Measurements from ENCODE around the gene CALML6.
A peak's percentile ranks its signal among the peaks of the same experiment; 100 is the strongest.

Gene CALML6

GRCh38 chr1:1874901-1875300 is 40.2 kb upstream of the CALML6 start (continued):
- TF ChIP-seq PRDM2 (tag by site-specific recombination; IDR thresholded peaks at IDR 0.05; ENCODE audit: borderline replicate concordance): no peak
- no peak for TF ChIP-seq ZNF394 (tag by site-specific recombination; IDR thresholded peaks at IDR 0.05; ENCODE audit: borderline replicate concordance)
- no peak for TF ChIP-seq ZNF24 (tag by site-specific recombination; IDR thresholded peaks at IDR 0.05)
- TF ChIP-seq ZNF184 (tag by site-specific recombination; IDR thresholded peaks at IDR 0.05): no peak
- TF ChIP-seq ZSCAN18 (tag by site-specific recombination; IDR thresholded peaks at IDR 0.05): no peak
- TF ChIP-seq ZNF677 (tag by site-specific recombination; IDR thresholded peaks at IDR 0.05): peak; percentile 72

GRCh38 chr1:1875932-1876331 is 39.1 kb upstream of the CALML6 start:
- H3K4me1 ChIP-seq (ENCODE audit: control insufficient read depth, insufficient read depth, low read length): no peaks in the 10 kb centered on the region; the same call in 1 of the 2 replicates
- TF ChIP-seq WT1 (tag by site-specific recombination; IDR thresholded peaks at IDR 0.05) (no peak), ZNF302 (tag by site-specific recombination; IDR thresholded peaks at IDR 0.05; ENCODE audit: low read depth) (no peak), ZBTB49 (tag by site-specific recombination; IDR thresholded peaks at IDR 0.05; ENCODE audit: low read depth) (no peak), TSHZ1 (tag by site-specific recombination; IDR thresholded peaks at IDR 0.05; ENCODE audit: borderline replicate concordance) (no peak), ZBTB11 (tag by site-specific recombination; conservative IDR thresholded peaks at IDR 0.05; ENCODE audit: low read depth) (no peak), ZNF280C (tag by site-specific recombination; IDR thresholded peaks at IDR 0.05) (no peak), ZNF18 (tag by site-specific recombination; IDR thresholded peaks at IDR 0.05) (no peak), ZNF37A (tag by site-specific recombination; IDR thresholded peaks at IDR 0.05) (no peak)

More at GRCh38 chr1:1875932-1876331, 39.1 kb upstream of the CALML6 start:
- H3K4me3 ChIP-seq (ENCODE audit: low read depth, low read length): no peak overlapping the region
- POLR2A ChIA-PET: interaction anchor here (1.1 to 1.3 kb wide), 2 partner anchors 19 to 24 kb away, joined by 3 to 6 read pairs; no protein-coding TSS in a partner anchor
- no peaks in the 10 kb centered on the region for H3K9me3 ChIP-seq (ENCODE audit: control insufficient read depth, insufficient read depth, low read depth, low read length)
- no peak overlapping the region for H3K27ac ChIP-seq (ENCODE audit: extremely low read depth, low read depth, low read length)
- H3K36me3 ChIP-seq (ENCODE audit: control insufficient read depth in 2 of 2, insufficient read depth in 1 of 2, low read length in 2 of 2): peaks cover 10 to 61% of the 10 kb centered on the region in 2 experiments; a peak in 2 of 3 replicates
- CTCF ChIA-PET: interaction anchor here (0.7 to 1.1 kb wide), 2 partner anchors 9 to 33 kb away, joined by 3 to 4 read pairs; no protein-coding TSS in a partner anchor
